Mammary epithelial cell (primary cell): ENCODE measurements around the gene CD63.

ENCODE experiments used
- CTCF ChIP-seq, 2 donors: IDR thresholded peaks in 1 of 2; conservative IDR thresholded peaks in 1 of 2; 2 replicates each; pipeline ENCODE4 v1.5.1; 2011 to 2012; ENCODE audit warnings: inconsistent platforms in 2 of 2, low read length in 2 of 2, mild to moderate bottlenecking in 2 of 2, control low read depth in 1 of 2, low read depth in 1 of 2; ENCODE audit not compliant: insufficient read depth in 1 of 2; ENCODE audit errors: extremely low read depth in 1 of 2
- EZH2 ChIP-seq: IDR thresholded peaks from 2 replicates; pipeline ENCODE4 v1.6.1; 2012; ENCODE audit warnings: low read length, inconsistent platforms, borderline replicate concordance

GRCh38 chr12:55707219-55707671 lies 21.6 kb downstream of the CD63 start:
- TF ChIP-seq CTCF (conservative IDR thresholded peaks at IDR 0.05 in 1 of 2, IDR thresholded peaks at IDR 0.05 in 1 of 2; ENCODE audit: extremely low read depth in 1 of 2, insufficient read depth in 1 of 2, low read depth in 1 of 2, low read length in 2 of 2) (no peak), EZH2 (no peak)
